HepG2 (cell line): ENCODE measurements around the gene KRTAP12-4. TPM values are rescaled to one million over a fixed set of nuclear protein-coding genes. Genes with fewer than 3 reads are reported as not detected.

Experiments
- ATAD3A ChIP-seq: sonication (generic); formaldehyde crosslinking; IDR thresholded peaks from 2 replicates; pipeline ENCODE4 v1.4.0; 2020; ENCODE audit warnings: missing genetic modification reagents
- CSRNP2 ChIP-seq: sonication (generic); formaldehyde crosslinking; conservative IDR thresholded peaks from 2 replicates; pipeline ENCODE4 v1.8.0; 2022; ENCODE audit warnings: low read depth, missing genetic modification reagents
- ELF1 ChIP-seq: sonication (generic); formaldehyde crosslinking; IDR thresholded peaks from 2 replicates; pipeline ENCODE4 v1.4.0; 2020; ENCODE audit warnings: missing genetic modification reagents
- MED1 ChIP-seq: sonication (generic); formaldehyde crosslinking; IDR thresholded peaks from 2 replicates; pipeline ENCODE4 v1.4.0; 2020; ENCODE audit warnings: missing genetic modification reagents
- PHF8 ChIP-seq: sonication (generic); formaldehyde crosslinking; IDR thresholded peaks from 2 replicates; pipeline ENCODE4 v1.5.0; 2020; ENCODE audit warnings: missing genetic modification reagents
- POLR2A ChIP-seq, 2 experiments: IDR thresholded peaks; 2 replicates each; pipeline ENCODE4 v1.6.1; 2011; ENCODE audit warnings: low read depth in 2 of 2, low read length in 2 of 2, mild to moderate bottlenecking in 1 of 2, moderate library complexity in 1 of 2; ENCODE audit not compliant: insufficient read depth in 1 of 2
- RXRA ChIP-seq: sonication (generic); formaldehyde crosslinking; IDR thresholded peaks from 2 replicates; pipeline ENCODE4 v1.5.1; 2020; ENCODE audit warnings: missing genetic modification reagents
- SOX13 ChIP-seq, 3 experiments: fragments of 450-650 bp in 1 of 3; sonication (generic) in 1 of 3; formaldehyde crosslinking in 1 of 3; IDR thresholded peaks in 2 of 3; conservative IDR thresholded peaks in 1 of 3; 2 replicates each; pipeline versions ENCODE4 v1.5.0 to v1.6.1; 2016 to 2020; ENCODE audit warnings: antibody characterized with exemption in 1 of 3, mild to moderate bottlenecking in 1 of 3, missing compliant biosample characterization in 1 of 3, missing genetic modification reagents in 1 of 3, moderate library complexity in 1 of 3
- SOX6 ChIP-seq, 2 experiments: fragments of 450-650 bp in 1 of 2; sonication (generic) in 1 of 2; formaldehyde crosslinking in 1 of 2; IDR thresholded peaks; 2 replicates each; pipeline versions ENCODE4 v1.4.0 to v1.6.1; 2017 to 2020; ENCODE audit warnings: antibody characterized with exemption in 1 of 2, mild to moderate bottlenecking in 1 of 2, missing genetic modification reagents in 1 of 2
- TERF1 ChIP-seq: sonication (generic); formaldehyde crosslinking; IDR thresholded peaks from 2 replicates; pipeline ENCODE4 v1.8.0; 2022; ENCODE audit warnings: mild to moderate bottlenecking, missing genetic modification reagents, moderate library complexity
- THYN1 ChIP-seq: sonication (generic); formaldehyde crosslinking; IDR thresholded peaks from 2 replicates; pipeline ENCODE4 v1.8.1; 2023; ENCODE audit warnings: low read depth, mild to moderate bottlenecking, moderate library complexity, missing genetic modification reagents, borderline replicate concordance
- ZNF569 ChIP-seq: sonication (generic); formaldehyde crosslinking; IDR thresholded peaks from 2 replicates; pipeline ENCODE4 v1.5.0; 2020; ENCODE audit warnings: mild to moderate bottlenecking, missing genetic modification reagents, moderate library complexity, borderline replicate concordance
- ZNF784 ChIP-seq: sonication (generic); formaldehyde crosslinking; IDR thresholded peaks from 2 replicates; pipeline ENCODE4 v1.5.1; 2020; ENCODE audit warnings: missing genetic modification reagents, mild to moderate bottlenecking, borderline replicate concordance
- ZNF792 ChIP-seq: IDR thresholded peaks from 2 replicates; pipeline ENCODE4 v1.6.1; 2016
- ZNF800 ChIP-seq: sonication (generic); formaldehyde crosslinking; IDR thresholded peaks from 2 replicates; pipeline ENCODE4 v1.4.0; 2020; ENCODE audit warnings: missing genetic modification reagents
- ZSCAN20 ChIP-seq: sonication (generic); formaldehyde crosslinking; IDR thresholded peaks from 2 replicates; pipeline ENCODE4 v1.4.0; 2020; ENCODE audit warnings: missing genetic modification reagents, mild to moderate bottlenecking, borderline replicate concordance
- ZSCAN9 ChIP-seq: IDR thresholded peaks from 2 replicates; pipeline ENCODE4 v1.6.1; 2016; ENCODE audit warnings: borderline replicate concordance
- polyA plus RNA-seq, 8 experiments: library from polyadenylated mRNA; depleted of rRNA in 3 of 8; stranded (reverse) in 7 of 8; unstranded in 1 of 8; fragments of >200 nt; fragmentation: Illumina TruSeq in 4 of 8; extraction: Trizol in 4 of 8; gene quantifications; 2 replicates each; pipeline versions ENCODE4 v1.2.1 to v1.2.3, GENCODE V29; 2011 to 2016; ENCODE audit warnings: low read depth in 4 of 8, missing spikeins in 1 of 8, mixed read lengths in 1 of 8; ENCODE audit not compliant: insufficient read depth in 1 of 8
- total RNA-seq, 5 experiments: library from RNA; depleted of rRNA; stranded (reverse); fragments of >200 nt; fragmentation: Illumina TruSeq; extraction: Trizol; gene quantifications; 2 replicates each; pipeline ENCODE4 v1.2.3, GENCODE V29; 2016; ENCODE audit warnings: low read depth in 1 of 5
- TF ChIP-seq, protein P1 (sequence below): sonication (generic); formaldehyde crosslinking; IDR thresholded peaks from 2 replicates; pipeline ENCODE4 v1.4.0; 2020; ENCODE audit warnings: mild to moderate bottlenecking, low read depth, missing genetic modification reagents
- TF ChIP-seq, protein P2 (sequence below): sonication (generic); formaldehyde crosslinking; IDR thresholded peaks from 2 replicates; pipeline ENCODE4 v1.4.0; 2020; ENCODE audit warnings: missing genetic modification reagents, borderline replicate concordance

KRTAP12-4 gene
- total and polyA plus RNA-seq, 2 of the 13 experiments (the other 11 are each of a cell fraction or from before 2014, with no cell fraction given): not detected

GRCh38 chr21:44700101-44701022 lies 45.9 kb upstream of the KRTAP12-4 start (continued):
- TF ChIP-seq RXRA (CRISPR knock-in tag): peak; percentile 76; the same call in 1 of the 2 replicates
- no peak for TF ChIP-seq SOX13 (IDR thresholded peaks at IDR 0.05)
- peak in 1 of 2 experiments; percentile 59; a peak in 1 of 4 replicates for TF ChIP-seq SOX13 (CRISPR knock-in tag; conservative IDR thresholded peaks at IDR 0.05 in 1 of 2, IDR thresholded peaks at IDR 0.05 in 1 of 2)
- no peak for TF ChIP-seq ATAD3A (CRISPR knock-in tag)
- TF ChIP-seq ZNF784 (CRISPR knock-in tag): no peak
- no peak for TF ChIP-seq THYN1
- no peak for TF ChIP-seq ZNF569 (CRISPR knock-in tag)
- TF ChIP-seq, protein P1, sequence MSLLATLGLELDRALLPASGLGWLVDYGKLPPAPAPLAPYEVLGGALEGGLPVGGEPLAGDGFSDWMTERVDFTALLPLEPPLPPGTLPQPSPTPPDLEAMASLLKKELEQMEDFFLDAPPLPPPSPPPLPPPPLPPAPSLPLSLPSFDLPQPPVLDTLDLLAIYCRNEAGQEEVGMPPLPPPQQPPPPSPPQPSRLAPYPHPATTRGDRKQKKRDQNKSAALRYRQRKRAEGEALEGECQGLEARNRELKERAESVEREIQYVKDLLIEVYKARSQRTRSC (CRISPR knock-in tag): no peak
- TF ChIP-seq ZNF792 (CRISPR knock-in tag): no peak
- no peak for TF ChIP-seq POLR2A (IDR thresholded peaks at IDR 0.05; ENCODE audit: insufficient read depth in 1 of 2, low read depth in 2 of 2, low read length in 2 of 2)
- peak; percentile 96 for TF ChIP-seq MED1 (CRISPR knock-in tag)
- no peak for TF ChIP-seq SOX6 (IDR thresholded peaks at IDR 0.05)
- peak; percentile 75 for TF ChIP-seq SOX6 (CRISPR knock-in tag; IDR thresholded peaks at IDR 0.05)
- no peak for TF ChIP-seq ZSCAN20 (CRISPR knock-in tag)
- TF ChIP-seq ZNF800 (CRISPR knock-in tag): no peak
- no peak for TF ChIP-seq CSRNP2 (CRISPR knock-in tag)
- TF ChIP-seq ELF1 (CRISPR knock-in tag): 0 out of 2 replicates have a peak, but pooled peaks have one; percentile 16
- TF ChIP-seq, protein P2, sequence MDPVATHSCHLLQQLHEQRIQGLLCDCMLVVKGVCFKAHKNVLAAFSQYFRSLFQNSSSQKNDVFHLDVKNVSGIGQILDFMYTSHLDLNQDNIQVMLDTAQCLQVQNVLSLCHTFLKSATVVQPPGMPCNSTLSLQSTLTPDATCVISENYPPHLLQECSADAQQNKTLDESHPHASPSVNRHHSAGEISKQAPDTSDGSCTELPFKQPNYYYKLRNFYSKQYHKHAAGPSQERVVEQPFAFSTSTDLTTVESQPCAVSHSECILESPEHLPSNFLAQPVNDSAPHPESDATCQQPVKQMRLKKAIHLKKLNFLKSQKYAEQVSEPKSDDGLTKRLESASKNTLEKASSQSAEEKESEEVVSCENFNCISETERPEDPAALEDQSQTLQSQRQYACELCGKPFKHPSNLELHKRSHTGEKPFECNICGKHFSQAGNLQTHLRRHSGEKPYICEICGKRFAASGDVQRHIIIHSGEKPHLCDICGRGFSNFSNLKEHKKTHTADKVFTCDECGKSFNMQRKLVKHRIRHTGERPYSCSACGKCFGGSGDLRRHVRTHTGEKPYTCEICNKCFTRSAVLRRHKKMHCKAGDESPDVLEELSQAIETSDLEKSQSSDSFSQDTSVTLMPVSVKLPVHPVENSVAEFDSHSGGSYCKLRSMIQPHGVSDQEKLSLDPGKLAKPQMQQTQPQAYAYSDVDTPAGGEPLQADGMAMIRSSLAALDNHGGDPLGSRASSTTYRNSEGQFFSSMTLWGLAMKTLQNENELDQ (CRISPR knock-in tag): no peak
- no peak for TF ChIP-seq TERF1 (CRISPR knock-in tag)
- no peak; the same call in 1 of the 2 replicates for TF ChIP-seq PHF8 (CRISPR knock-in tag)
- TF ChIP-seq ZSCAN9: 0 out of 2 replicates have a peak, but pooled peaks have one; percentile 44
